Chondrocyte (in vitro differentiated cells): ENCODE results near the gene LRRC4C. TPM values are rescaled to one million over a fixed set of nuclear protein-coding genes. Genes with fewer than 3 reads are reported as not detected.

Experiments
- DNase-seq: peaks from one replicate; pipeline ENCODE4 v3.0.0; 2021; ENCODE audit warnings: mixed read lengths, low spot score
- H3K27ac Mint-ChIP-seq: one replicate; pipeline ENCODE4 v1.8.0; 2021; ENCODE audit warnings: mild to moderate bottlenecking, moderate library complexity, mixed read lengths; ENCODE audit not compliant: unreplicated experiment
- H3K27me3 Mint-ChIP-seq: 2 replicates; pipeline ENCODE4 v1.8.0; 2021; ENCODE audit warnings: low read depth, mixed read lengths
- H3K36me3 Mint-ChIP-seq: 2 replicates; pipeline ENCODE4 v1.8.0; 2021; ENCODE audit warnings: low read depth, mixed read lengths
- H3K4me1 Mint-ChIP-seq: 2 replicates; pipeline ENCODE4 v1.8.0; 2021; ENCODE audit warnings: low read depth, mild to moderate bottlenecking, mixed read lengths
- H3K4me3 Mint-ChIP-seq: one replicate; pipeline ENCODE4 v1.8.0; 2021; ENCODE audit warnings: mild to moderate bottlenecking, moderate library complexity, mixed read lengths; ENCODE audit not compliant: unreplicated experiment
- H3K9me3 Mint-ChIP-seq: 2 replicates; pipeline ENCODE4 v1.8.0; 2021; ENCODE audit warnings: low read depth, mixed read lengths
- total RNA-seq: library from RNA; stranded (reverse); gene quantifications from 3 replicates; pipeline ENCODE4 v1.2.1, GENCODE V29; 2021
- TF ChIP-seq, protein P1 (sequence below): fragments of 200-600 bp; sonication (generic); IDR thresholded peaks from 2 replicates; pipeline ENCODE4 v1.5.0; 2021; ENCODE audit warnings: antibody characterized with exemption, mild to moderate bottlenecking, moderate library complexity

The LRRC4C gene
- total RNA-seq, 1 donor from 2014 or later, result 0.72 TPM

DNA sequence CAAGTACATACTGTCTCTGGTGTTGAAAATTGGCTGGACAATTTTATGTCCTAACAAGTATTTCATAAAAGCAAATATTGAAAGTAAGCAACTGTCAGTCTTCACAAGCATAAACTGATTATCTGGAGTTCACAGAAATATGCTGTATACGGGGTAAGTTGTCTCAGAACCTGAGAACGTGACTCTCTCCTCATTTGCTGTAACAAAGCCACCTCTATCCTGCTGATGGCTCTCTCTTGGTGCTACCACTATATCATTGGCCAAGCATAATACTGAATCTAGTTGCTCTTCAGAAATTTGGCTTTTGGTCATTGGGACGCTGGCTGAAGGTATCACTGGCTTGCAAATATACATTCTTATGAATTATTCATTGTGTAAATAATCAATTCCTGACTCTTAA lies 1078.0 kb downstream of the LRRC4C start:
- H3K9me3 Mint-ChIP-seq, result no peaks in the 10 kb centered on the region
- no peak for DNase-seq
- H3K27me3 Mint-ChIP-seq, result peaks cover 9% of the 10 kb centered on the region
- TF ChIP-seq, protein P1, sequence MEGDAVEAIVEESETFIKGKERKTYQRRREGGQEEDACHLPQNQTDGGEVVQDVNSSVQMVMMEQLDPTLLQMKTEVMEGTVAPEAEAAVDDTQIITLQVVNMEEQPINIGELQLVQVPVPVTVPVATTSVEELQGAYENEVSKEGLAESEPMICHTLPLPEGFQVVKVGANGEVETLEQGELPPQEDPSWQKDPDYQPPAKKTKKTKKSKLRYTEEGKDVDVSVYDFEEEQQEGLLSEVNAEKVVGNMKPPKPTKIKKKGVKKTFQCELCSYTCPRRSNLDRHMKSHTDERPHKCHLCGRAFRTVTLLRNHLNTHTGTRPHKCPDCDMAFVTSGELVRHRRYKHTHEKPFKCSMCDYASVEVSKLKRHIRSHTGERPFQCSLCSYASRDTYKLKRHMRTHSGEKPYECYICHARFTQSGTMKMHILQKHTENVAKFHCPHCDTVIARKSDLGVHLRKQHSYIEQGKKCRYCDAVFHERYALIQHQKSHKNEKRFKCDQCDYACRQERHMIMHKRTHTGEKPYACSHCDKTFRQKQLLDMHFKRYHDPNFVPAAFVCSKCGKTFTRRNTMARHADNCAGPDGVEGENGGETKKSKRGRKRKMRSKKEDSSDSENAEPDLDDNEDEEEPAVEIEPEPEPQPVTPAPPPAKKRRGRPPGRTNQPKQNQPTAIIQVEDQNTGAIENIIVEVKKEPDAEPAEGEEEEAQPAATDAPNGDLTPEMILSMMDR, result no peak
- H3K4me1 Mint-ChIP-seq, result no peaks in the 10 kb centered on the region
- no peak overlapping the region for H3K4me3 Mint-ChIP-seq
- H3K27ac Mint-ChIP-seq, result no peak overlapping the region
- no peaks in the 10 kb centered on the region for H3K36me3 Mint-ChIP-seq

DNA sequence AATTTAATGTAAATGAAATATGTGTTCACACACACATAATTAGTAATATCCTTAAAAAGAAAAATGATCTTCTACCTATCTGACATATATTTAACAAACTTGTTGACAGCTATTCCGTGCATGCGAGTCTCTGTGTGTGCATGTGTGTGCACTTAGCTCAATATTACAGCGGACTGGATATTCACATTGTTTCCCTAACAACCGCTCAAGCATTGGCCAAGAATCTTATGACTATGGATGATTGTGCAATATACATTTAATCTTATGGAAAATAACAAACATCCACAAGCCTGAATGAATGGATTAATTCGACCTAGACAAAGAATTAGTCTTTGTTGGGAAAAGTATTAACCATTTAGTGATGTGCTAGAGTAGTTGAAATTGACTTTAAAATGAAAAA lies 1078.6 kb downstream of the LRRC4C start:
- Mint-ChIP-seq H3K4me1 (no peaks in the 10 kb centered on the region), H3K27ac (no peak overlapping the region), H3K36me3 (no peaks in the 10 kb centered on the region), H3K27me3 (peaks cover 11% of the 10 kb centered on the region), H3K4me3 (no peak overlapping the region), H3K9me3 (no peaks in the 10 kb centered on the region)
- no peak for DNase-seq
- TF ChIP-seq, protein P1, result no peak

DNA sequence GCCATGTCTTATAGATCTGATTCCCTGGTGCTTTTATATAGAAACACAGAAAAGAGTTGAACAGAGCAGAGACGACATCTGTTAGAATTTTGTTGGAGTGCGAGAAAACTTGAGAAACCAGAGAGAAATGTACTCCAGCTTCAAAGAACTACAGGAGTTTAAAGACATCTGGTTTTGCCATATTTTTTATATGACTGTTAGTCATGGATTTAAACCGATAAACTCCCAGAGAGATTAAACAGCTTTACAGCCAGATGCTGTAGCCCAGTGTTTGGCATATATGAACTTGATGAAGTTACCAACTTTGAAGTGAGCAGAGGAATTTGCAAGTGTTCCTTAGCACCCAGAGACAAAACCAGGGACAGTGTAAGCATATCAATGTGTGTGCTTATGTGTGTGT lies 1083.1 kb downstream of the LRRC4C start:
- Mint-ChIP-seq H3K36me3 (no peaks in the 10 kb centered on the region), H3K4me1 (no peaks in the 10 kb centered on the region), H3K27me3 (peaks cover 36% of the 10 kb centered on the region), H3K27ac (no peak overlapping the region), H3K4me3 (no peak overlapping the region), H3K9me3 (no peaks in the 10 kb centered on the region)
- DNase-seq, result no peak
- TF ChIP-seq, protein P1, result no peak

- Mint-ChIP-seq H3K9me3 (peaks cover 3% of the 10 kb centered on the region), H3K27me3 (peaks cover 29% of the 10 kb centered on the region), H3K4me1 (no peaks in the 10 kb centered on the region), H3K4me3 (no peak overlapping the region), H3K27ac (no peak overlapping the region), H3K36me3 (no peaks in the 10 kb centered on the region)
- no peak for DNase-seq
- TF ChIP-seq, protein P1, result no peak
Measured at GRCh38 chr11:40370821-40371616, 1088.4 kb downstream of the LRRC4C start.

DNA sequence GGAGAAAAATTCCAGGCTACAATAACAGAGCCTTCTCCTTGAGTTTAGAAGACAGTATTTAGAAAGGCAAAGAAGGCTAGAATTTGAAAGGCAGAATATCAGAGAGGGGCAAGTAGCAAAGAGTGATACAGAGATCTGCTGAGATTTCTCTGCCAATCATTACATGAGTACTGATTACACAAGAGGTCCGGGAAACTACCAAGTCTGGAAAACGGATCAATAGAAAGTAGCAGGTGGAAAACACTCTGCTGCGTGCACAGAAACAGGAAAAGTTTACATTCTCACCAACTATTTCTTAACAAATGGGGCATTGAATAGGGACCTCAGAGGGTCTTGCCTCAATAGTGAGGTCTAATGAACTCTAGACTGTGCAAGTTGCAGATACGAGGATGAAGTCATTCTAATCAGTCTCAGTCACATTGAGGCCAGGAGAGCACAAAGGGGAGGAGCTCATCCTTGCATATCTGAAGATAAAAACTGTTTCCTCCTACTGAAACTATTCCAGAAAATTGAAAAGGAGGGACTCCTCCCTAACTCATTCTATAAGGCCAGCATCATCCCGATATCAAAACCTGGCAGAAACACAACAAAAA lies 1099.2 kb downstream of the LRRC4C start:
- TF ChIP-seq, protein P1, result no peak
- no peaks in the 10 kb centered on the region for H3K36me3 Mint-ChIP-seq

More for the DNA sequence above, 1099.2 kb downstream of the LRRC4C start:
- Mint-ChIP-seq H3K4me3 (no peak overlapping the region), H3K27ac (no peak overlapping the region), H3K27me3 (peaks cover 40% of the 10 kb centered on the region), H3K9me3 (peaks cover 7% of the 10 kb centered on the region), H3K4me1 (no peaks in the 10 kb centered on the region)
- no peak for DNase-seq
